WTC11 (cell line): ENCODE measurements around the gene KHDC4. TPM values are rescaled to one million over a fixed set of nuclear protein-coding genes. Genes with fewer than 3 reads are reported as not detected.

Source experiments
- ATAC-seq: fragments of 200-7000 bp; cut with Tn5 transposase; 2 replicates; pipeline ENCODE4 v1.10.0; 2021; ENCODE audit warnings: mild to moderate bottlenecking, moderate library complexity
- CTCF ChIA-PET: fragments of 300-600 bp; sonication (Branson Sonifier 250); formaldehyde crosslinking; loops from one replicate; lab custom pipeline; 2021; ENCODE audit warnings: antibody characterized with exemption; lab: Charles Lee
- POLR2A ChIA-PET: fragments of 350-600 bp; sonication (Branson Sonifier 250); formaldehyde crosslinking; loops from one replicate; lab custom pipeline; 2021; ENCODE audit warnings: antibody characterized with exemption; lab: Charles Lee
- DNase-seq: peaks from one replicate; pipeline ENCODE4 v3.0.0; 2021; ENCODE audit warnings: low spot score
- H3K27ac Mint-ChIP-seq: 2 replicates; pipeline ENCODE4 v1.8.0; 2021; ENCODE audit warnings: mixed read lengths
- H3K27me3 Mint-ChIP-seq: 2 replicates; pipeline ENCODE4 v1.8.0; 2021; ENCODE audit warnings: low read depth, mild to moderate bottlenecking, moderate library complexity, mixed read lengths
- H3K36me3 Mint-ChIP-seq: 2 replicates; pipeline ENCODE4 v1.8.0; 2021; ENCODE audit warnings: mixed read lengths
- H3K4me1 Mint-ChIP-seq: 2 replicates; pipeline ENCODE4 v1.8.0; 2022; ENCODE audit warnings: mixed read lengths
- H3K4me3 Mint-ChIP-seq: 2 replicates; pipeline ENCODE4 v1.8.0; 2021; ENCODE audit warnings: mild to moderate bottlenecking, moderate library complexity, mixed read lengths
- H3K9me3 Mint-ChIP-seq: 2 replicates; pipeline ENCODE4 v1.8.0; 2021; ENCODE audit warnings: mixed read lengths
- FOXP1 ChIP-seq: sonication (generic); formaldehyde crosslinking; IDR thresholded peaks from 2 replicates; pipeline ENCODE4 v1.8.0; 2022; ENCODE audit warnings: missing genetic modification reagents, mild to moderate bottlenecking, moderate library complexity, borderline replicate concordance
- JAZF1 ChIP-seq: fragments of 250-450 bp; sonication (Bioruptor Pico); IDR thresholded peaks from 2 replicates; pipeline ENCODE4 v1.9.0; 2021; ENCODE audit warnings: moderate library complexity, mild to moderate bottlenecking, inconsistent platforms
- MLX ChIP-seq: sonication (generic); formaldehyde crosslinking; IDR thresholded peaks from 2 replicates; pipeline ENCODE4 v1.8.1; 2023; ENCODE audit warnings: mild to moderate bottlenecking, missing genetic modification reagents, moderate library complexity
- NFE2L1 ChIP-seq: sonication (generic); formaldehyde crosslinking; IDR thresholded peaks from 2 replicates; pipeline ENCODE4 v1.8.1; 2023; ENCODE audit warnings: missing genetic modification reagents
- SP1 ChIP-seq: sonication (generic); formaldehyde crosslinking; conservative IDR thresholded peaks from 2 replicates; pipeline ENCODE4 v1.8.1; 2022; ENCODE audit warnings: missing genetic modification reagents
- TEAD1 ChIP-seq: sonication (generic); formaldehyde crosslinking; IDR thresholded peaks from 2 replicates; pipeline ENCODE4 v1.8.0; 2022; ENCODE audit warnings: mild to moderate bottlenecking, missing genetic modification reagents
- ZBTB21 ChIP-seq: sonication (generic); formaldehyde crosslinking; IDR thresholded peaks from 2 replicates; pipeline ENCODE4 v1.8.1; 2023; ENCODE audit warnings: mild to moderate bottlenecking, missing genetic modification reagents, borderline replicate concordance
- ZNF121 ChIP-seq: sonication (generic); formaldehyde crosslinking; IDR thresholded peaks from 2 replicates; pipeline ENCODE4 v1.8.0; 2023; ENCODE audit warnings: missing genetic modification reagents
- ZNF416 ChIP-seq: fragments of 250-450 bp; sonication (Bioruptor Pico); IDR thresholded peaks from 2 replicates; pipeline ENCODE4 v1.9.0; 2021; ENCODE audit warnings: mild to moderate bottlenecking, inconsistent platforms
- ZNF532 ChIP-seq: fragments of 250-450 bp; sonication (Bioruptor Pico); IDR thresholded peaks from 2 replicates; pipeline ENCODE4 v1.9.0; 2021; ENCODE audit warnings: mild to moderate bottlenecking, borderline replicate concordance
- total RNA-seq: library from RNA; stranded (reverse); gene quantifications from 3 replicates; pipeline ENCODE4 v1.2.3, GENCODE V29; 2021
- TF ChIP-seq, protein P1 (sequence below): sonication (generic); formaldehyde crosslinking; IDR thresholded peaks from 2 replicates; pipeline ENCODE4 v1.8.0; 2023; ENCODE audit warnings: missing genetic modification reagents

Gene KHDC4
- total RNA-seq, 1 experiment from 2014 or later = 64.4 TPM

- Mint-ChIP-seq H3K27ac (peak overlapping the region; percentile 92), H3K27me3 (no peaks in the 10 kb centered on the region), H3K9me3 (no peaks in the 10 kb centered on the region), H3K4me3 (peak overlapping the region; percentile 95), H3K4me1 (peaks cover 77% of the 10 kb centered on the region), H3K36me3 (no peaks in the 10 kb centered on the region; the same call in none of the 2 replicates)
- CTCF ChIA-PET = interaction anchor here (0.6 to 7.2 kb wide), 39 partner anchors 9 to 713 kb away, joined by 3 to 122 read pairs (median 6); partner anchors contain the start of genes KHDC4, LAMTOR2, LMNA and MEX3A
- TF ChIP-seq SP1 (CRISPR knock-in tag) (0 out of 2 replicates have a peak, but pooled peaks have one; percentile 8), FOXP1 (CRISPR knock-in tag) (0 out of 2 replicates have a peak, but pooled peaks have one; percentile 4), NFE2L1 (CRISPR knock-in tag) (peak; percentile 22; the same call in 1 of the 2 replicates)
- TF ChIP-seq, protein P1, sequence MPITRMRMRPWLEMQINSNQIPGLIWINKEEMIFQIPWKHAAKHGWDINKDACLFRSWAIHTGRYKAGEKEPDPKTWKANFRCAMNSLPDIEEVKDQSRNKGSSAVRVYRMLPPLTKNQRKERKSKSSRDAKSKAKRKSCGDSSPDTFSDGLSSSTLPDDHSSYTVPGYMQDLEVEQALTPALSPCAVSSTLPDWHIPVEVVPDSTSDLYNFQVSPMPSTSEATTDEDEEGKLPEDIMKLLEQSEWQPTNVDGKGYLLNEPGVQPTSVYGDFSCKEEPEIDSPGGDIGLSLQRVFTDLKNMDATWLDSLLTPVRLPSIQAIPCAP (CRISPR knock-in tag) = no peak
- DNase-seq = peak; percentile 47
- POLR2A ChIA-PET = interaction anchor here (0.5 to 4.4 kb wide), 18 partner anchors 10 to 270 kb away, joined by 3 to 40 read pairs (median 4); partner anchors contain the start of genes KHDC4, MEX3A, PAQR6 and RAB25
- peak; percentile 2; the same call in 1 of the 2 replicates for ATAC-seq
These were observed 43.6 kb upstream of the KHDC4 start for GRCh38 chr1:155977690-155978324.

DNA sequence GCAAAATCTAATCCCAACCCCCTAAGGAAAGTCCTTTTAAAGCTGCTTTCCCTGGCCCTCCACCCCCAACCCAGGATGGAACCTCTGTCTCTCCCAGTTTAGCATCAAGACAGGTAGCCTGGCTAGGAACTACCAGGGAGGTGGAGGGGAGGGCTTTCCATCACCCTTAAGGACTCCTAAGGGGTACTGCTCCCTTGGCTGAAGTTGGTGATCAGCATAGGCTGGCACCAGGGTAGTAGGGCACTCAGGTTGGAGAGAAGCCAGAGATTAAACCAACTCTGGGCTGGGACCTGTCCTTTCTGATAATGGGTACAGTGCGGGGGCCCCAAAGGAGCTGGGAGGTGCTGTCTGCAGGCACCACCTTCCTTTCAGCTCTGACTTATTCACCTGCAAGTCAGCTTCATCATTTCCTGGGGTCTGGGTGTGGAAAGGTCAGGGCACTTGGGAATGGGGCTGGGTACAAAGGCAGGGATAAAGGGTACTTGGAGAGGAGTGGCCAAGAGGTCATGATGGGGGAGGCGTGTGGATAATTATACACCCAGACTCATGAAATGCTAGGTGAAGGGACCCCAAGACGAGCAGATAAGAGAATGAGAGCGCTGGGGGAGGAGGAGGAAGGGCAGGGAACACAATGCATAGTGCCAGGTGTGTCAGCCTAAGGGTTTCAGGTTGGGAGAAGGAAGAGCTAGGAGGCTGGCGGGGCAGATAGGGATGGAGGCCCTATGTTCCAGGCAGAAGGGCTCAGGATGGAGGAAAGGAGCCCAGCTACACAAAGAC is 42.9 kb upstream of the KHDC4 start:
- Mint-ChIP-seq H3K36me3 (no peaks in the 10 kb centered on the region; the same call in none of the 2 replicates), H3K9me3 (no peaks in the 10 kb centered on the region), H3K4me1 (peaks cover 78% of the 10 kb centered on the region), H3K27me3 (no peaks in the 10 kb centered on the region), H3K4me3 (peak overlapping the region; percentile 95), H3K27ac (peak overlapping the region; percentile 92)
- ChIA-PET POLR2A (interaction anchor here (0.5 to 4.4 kb wide), 14 partner anchors 7 to 271 kb away, joined by 3 to 40 read pairs (median 4); partner anchors contain the start of genes KHDC4, MEX3A, PAQR6 and RAB25), CTCF (interaction anchor here (0.6 to 7.2 kb wide), 19 partner anchors 9 to 164 kb away, joined by 3 to 122 read pairs (median 6); partner anchors contain the start of genes KHDC4, LAMTOR2, RAB25 and UBQLN4)
- TF ChIP-seq ZBTB21 (no peak), TEAD1 (CRISPR knock-in tag) (no peak), ZNF416 (CRISPR knock-in tag) (no peak), ZNF121 (CRISPR knock-in tag) (no peak)
- peak; percentile 2; the same call in 1 of the 2 replicates for ATAC-seq
- DNase-seq = no peak

- H3K27me3 Mint-ChIP-seq = no peaks in the 10 kb centered on the region
- ChIA-PET POLR2A (interaction anchor here (0.6 to 4.4 kb wide), 11 partner anchors 7 to 703 kb away, joined by 3 to 40 read pairs (median 4); partner anchors contain the start of genes KHDC4, PAQR6 and RAB25), CTCF (interaction anchor here (0.6 to 7.2 kb wide), 20 partner anchors 8 to 249 kb away, joined by 3 to 122 read pairs (median 6); partner anchors contain the start of genes RAB25 and UBQLN4)
- no peaks in the 10 kb centered on the region for H3K9me3 Mint-ChIP-seq
- DNase-seq (peak; percentile 41), ATAC-seq (peak; percentile 43)
- H3K4me1 Mint-ChIP-seq = peaks cover 77% of the 10 kb centered on the region
- H3K4me3 Mint-ChIP-seq = peak overlapping the region; percentile 95
- H3K36me3 Mint-ChIP-seq = no peaks in the 10 kb centered on the region; the same call in none of the 2 replicates
- TF ChIP-seq TEAD1 (CRISPR knock-in tag) (0 out of 2 replicates have a peak, but pooled peaks have one; percentile 6), MLX (CRISPR knock-in tag) (no peak)
- no peak overlapping the region for H3K27ac Mint-ChIP-seq
These were observed 42.1 kb upstream of the KHDC4 start for GRCh38 chr1:155976062-155976912.

DNA sequence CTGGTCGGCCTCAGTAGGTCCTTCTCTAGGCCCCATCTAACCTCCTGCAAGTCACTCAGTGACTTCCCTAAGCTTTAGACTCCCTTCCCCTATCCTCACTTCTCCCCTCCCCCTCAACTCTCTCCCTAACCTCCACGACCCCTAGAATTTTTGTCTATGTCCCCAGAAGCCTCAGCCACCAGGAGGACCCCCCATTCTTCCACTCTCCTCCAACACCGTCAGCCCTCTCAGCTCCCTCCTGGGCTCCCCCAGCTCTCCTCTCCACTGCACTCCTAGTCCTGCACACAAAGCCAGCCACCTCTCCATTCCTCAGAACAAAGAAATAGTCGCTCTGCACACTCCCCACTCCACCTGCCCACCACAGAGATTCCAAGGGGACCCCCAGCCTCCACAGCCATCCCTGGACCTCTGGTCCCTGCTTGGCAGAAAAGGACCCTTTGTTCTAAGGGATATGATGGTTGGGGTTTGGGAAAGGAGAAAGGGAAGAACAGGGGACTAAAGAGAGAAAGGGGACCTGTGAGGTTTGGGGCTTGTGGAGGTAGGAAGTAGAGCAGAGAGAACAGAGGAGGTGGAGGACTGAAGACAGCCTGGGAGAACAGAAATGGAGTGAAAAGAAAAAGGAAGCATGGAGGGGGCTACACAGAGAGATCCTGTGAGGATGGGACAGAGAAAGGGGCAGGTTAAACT is 41.3 kb upstream of the KHDC4 start:
- ChIA-PET CTCF (interaction anchor here (0.6 to 7.2 kb wide), 19 partner anchors 8 to 250 kb away, joined by 3 to 122 read pairs (median 6); partner anchors contain the start of genes RAB25 and UBQLN4), POLR2A (interaction anchor here (0.9 to 4.4 kb wide), 7 partner anchors 8 to 86 kb away, joined by 3 to 40 read pairs (median 6); partner anchors contain the start of genes KHDC4 and RAB25)
- DNase-seq (no peak), ATAC-seq (no peak)
- TF ChIP-seq ZNF532 (CRISPR knock-in tag) (no peak), JAZF1 (CRISPR knock-in tag) (no peak), TEAD1 (CRISPR knock-in tag) (0 out of 2 replicates have a peak, but pooled peaks have one; percentile 26)
- Mint-ChIP-seq H3K36me3 (no peaks in the 10 kb centered on the region; the same call in none of the 2 replicates), H3K27me3 (no peaks in the 10 kb centered on the region), H3K4me3 (peak overlapping the region; percentile 95), H3K9me3 (no peaks in the 10 kb centered on the region), H3K4me1 (peaks cover 77% of the 10 kb centered on the region), H3K27ac (peak overlapping the region; percentile 30; the same call in 1 of the 2 replicates)
